ENCODE results near the gene NTM.

- no peak for TF ChIP-seq SUZ12 (IDR thresholded peaks at IDR 0.05)
- no peak for TF ChIP-seq TARDBP (IDR thresholded peaks at IDR 0.05)
- TF ChIP-seq ZNF384 (IDR thresholded peaks at IDR 0.05) = no peak
- no peak for TF ChIP-seq SP1 (IDR thresholded peaks at IDR 0.05)
- TF ChIP-seq BHLHE40 (IDR thresholded peaks at IDR 0.05; ENCODE audit: borderline replicate concordance) = no peak
- no peak for TF ChIP-seq HDGF (IDR thresholded peaks at IDR 0.05; ENCODE audit: borderline replicate concordance)
Measured at GRCh38 chr11:131538322-131538721, 167.9 kb downstream of the NTM start.
